GM12878 (cell line): ENCODE results near the gene TMEM214. TPM values are rescaled to one million over a fixed set of nuclear protein-coding genes. Genes with fewer than 3 reads are reported as not detected.

Experiments used
- BACH1 ChIP-seq: fragments of 450-650 bp; IDR thresholded peaks from 2 replicates; pipeline ENCODE4 v1.6.1; 2017; ENCODE audit warnings: mild to moderate bottlenecking, borderline replicate concordance
- CBX5 ChIP-seq: sonication (generic); IDR thresholded peaks from 2 replicates; pipeline ENCODE4 v1.6.1; 2016; ENCODE audit warnings: low read depth, moderate library complexity, mild to moderate bottlenecking, inconsistent platforms
- CHD4 ChIP-seq: fragments of 200-600 bp; sonication (generic); IDR thresholded peaks from 2 replicates; pipeline ENCODE4 v1.6.1; 2016; ENCODE audit warnings: mild to moderate bottlenecking
- ESRRA ChIP-seq: IDR thresholded peaks from 2 replicates; pipeline ENCODE4 v1.6.1; 2012; ENCODE audit warnings: mild to moderate bottlenecking, low read length, improper control_type of control experiment
- ETV6 ChIP-seq, 2 experiments: fragments of 450-650 bp in 1 of 2; IDR thresholded peaks in 1 of 2; conservative IDR thresholded peaks in 1 of 2; 2 replicates each; pipeline ENCODE4 v1.6.1; 2014; ENCODE audit warnings: antibody characterized with exemption in 1 of 2, borderline replicate concordance in 1 of 2, low read depth in 1 of 2, mild to moderate bottlenecking in 1 of 2, moderate library complexity in 1 of 2
- FOXK2 ChIP-seq: fragments of 450-650 bp; IDR thresholded peaks from 2 replicates; pipeline ENCODE4 v1.6.1; 2017; ENCODE audit warnings: mild to moderate bottlenecking, moderate library complexity
- HDAC6 ChIP-seq: fragments of 200-600 bp; sonication (generic); IDR thresholded peaks from one replicate; pipeline ENCODE4 v1.8.0; 2017; ENCODE audit warnings: antibody characterized with exemption; ENCODE audit not compliant: unreplicated experiment
- IKZF2 ChIP-seq, 2 experiments: fragments of 450-650 bp; IDR thresholded peaks; 2 replicates each; pipeline ENCODE4 v1.6.1; 2017; ENCODE audit warnings: mild to moderate bottlenecking in 2 of 2, moderate library complexity in 2 of 2
- KAT2A ChIP-seq: conservative IDR thresholded peaks from 2 replicates; pipeline ENCODE4 v1.6.1; 2011; ENCODE audit warnings: low read depth, low read length; ENCODE audit not compliant: control insufficient read depth
- MYB ChIP-seq: fragments of 150-350 bp; IDR thresholded peaks from 2 replicates; pipeline ENCODE4 v1.6.1; 2014; ENCODE audit warnings: mild to moderate bottlenecking, low read depth, low read length, borderline replicate concordance
- MYC ChIP-seq: IDR thresholded peaks from 2 replicates; pipeline ENCODE4 v1.6.1; 2011; ENCODE audit warnings: mild to moderate bottlenecking, low read length, moderate library complexity, inconsistent platforms; ENCODE audit not compliant: insufficient read depth, insufficient replicate concordance, insufficient read length, severe bottlenecking
- NR2F1 ChIP-seq: fragments of 450-650 bp; conservative IDR thresholded peaks from 2 replicates; pipeline ENCODE4 v1.6.1; 2017; ENCODE audit warnings: mild to moderate bottlenecking
- RAD51 ChIP-seq: fragments of 450-650 bp; IDR thresholded peaks from 2 replicates; pipeline ENCODE4 v1.6.1; 2016; ENCODE audit warnings: moderate library complexity, mild to moderate bottlenecking, inconsistent platforms
- SMC3 ChIP-seq: IDR thresholded peaks from 2 replicates; pipeline ENCODE4 v1.6.1; 2011; ENCODE audit warnings: low read length, improper control_type of control experiment, borderline replicate concordance
- TCF3 ChIP-seq: IDR thresholded peaks from 2 replicates; pipeline ENCODE4 v1.6.1; 2012; ENCODE audit warnings: low read depth, mild to moderate bottlenecking, low read length, borderline replicate concordance; ENCODE audit not compliant: insufficient read depth
- ZNF274 ChIP-seq: IDR thresholded peaks from one replicate; pipeline ENCODE4 v1.8.0; 2011; ENCODE audit not compliant: insufficient read length, insufficient read depth
- ZNF622 ChIP-seq: fragments of 450-650 bp; IDR thresholded peaks from 2 replicates; pipeline ENCODE4 v1.6.1; 2017; ENCODE audit warnings: mild to moderate bottlenecking, inconsistent platforms
- polyA plus RNA-seq, 11 experiments: library from polyadenylated mRNA; depleted of rRNA in 4 of 11; unstranded in 6 of 11; stranded (reverse) in 5 of 11; fragments of >200 nt; fragmentation: Nextera tagmentation in 4 of 11; fragmentation: Illumina TruSeq in 1 of 11; extraction: Ambion mirVana in 4 of 11; extraction: Trizol in 1 of 11; gene quantifications; 1 replicate in 1 of 11; 2 replicates in 10 of 11; pipeline versions ENCODE4 v1.2.1 to v1.2.3, GENCODE V29; 2011 to 2016; ENCODE audit warnings: inconsistent platforms in 2 of 11, missing spikeins in 2 of 11, low read depth in 1 of 11
- total RNA-seq, 4 experiments: library from RNA; depleted of rRNA in 3 of 4; stranded (reverse); fragments of >200 nt in 3 of 4; fragmentation: Illumina TruSeq in 1 of 4; extraction: Trizol in 1 of 4; gene quantifications; 2 replicates each; pipeline versions ENCODE4 v1.2.1 to v1.2.3, GENCODE V29; 2013 to 2021
- TF ChIP-seq, protein P1 (sequence below): fragments of 150-350 bp; IDR thresholded peaks from 2 replicates; pipeline ENCODE4 v1.6.1; 2016; ENCODE audit warnings: low read depth, low read length
- TF ChIP-seq, protein P2 (sequence below): IDR thresholded peaks from 2 replicates; pipeline ENCODE4 v1.6.1; 2011; ENCODE audit warnings: low read depth, mild to moderate bottlenecking, low read length, moderate library complexity, borderline replicate concordance; ENCODE audit errors: extremely low read depth
- TF ChIP-seq, protein P3 (sequence below): fragments of 450-650 bp; formaldehyde crosslinking; IDR thresholded peaks from 2 replicates; pipeline ENCODE4 v1.4.0; 2022; ENCODE audit warnings: mild to moderate bottlenecking, moderate library complexity
- TF ChIP-seq, protein P4 (sequence below): fragments of 450-650 bp; IDR thresholded peaks from 2 replicates; pipeline ENCODE4 v1.6.1; 2017; ENCODE audit warnings: mild to moderate bottlenecking

The TMEM214 gene
- total and polyA plus RNA-seq, 10 of the 15 experiments (the other 5 are each of a cell fraction or from before 2014, with no cell fraction given): 10.4 to 79.2 (median 45.0) TPM

DNA sequence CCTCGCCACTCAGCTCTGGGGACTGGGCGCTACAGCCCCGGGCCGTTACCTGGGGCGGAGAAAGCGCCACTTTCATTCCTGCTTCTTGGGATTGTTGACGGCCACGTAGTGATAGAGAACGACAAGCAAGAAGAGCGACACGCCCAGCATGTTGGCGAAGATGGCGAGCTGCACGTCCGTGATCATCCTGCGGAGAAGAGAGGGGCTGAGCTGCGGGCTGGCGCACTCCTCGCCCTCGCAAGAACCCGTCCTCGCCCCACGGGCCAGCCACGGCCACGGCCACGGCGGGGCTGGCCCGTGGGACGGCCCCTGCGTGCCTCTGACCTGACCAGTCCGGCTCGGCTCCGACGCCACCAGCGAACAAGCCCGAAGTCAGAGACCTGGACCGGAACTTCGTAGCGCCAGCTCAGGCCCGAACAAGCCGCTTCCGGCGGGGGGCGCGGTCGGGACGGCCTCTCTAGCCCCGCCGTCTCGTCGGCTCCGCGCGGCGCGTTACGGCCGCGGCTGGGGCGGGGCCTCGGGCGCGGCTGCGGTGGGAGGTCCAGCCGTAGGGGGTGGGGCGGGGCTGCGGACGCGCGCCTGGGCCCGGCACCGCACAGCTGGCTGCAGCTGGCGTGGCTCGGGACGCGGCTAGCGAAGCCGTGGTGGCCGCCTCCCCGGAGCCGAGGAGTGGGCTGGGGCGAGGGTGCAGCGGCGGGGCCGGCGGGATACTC, 38.7 kb downstream of the TMEM214 start, which contains the start of gene OST4 (continued):
- no peak for TF ChIP-seq ETV6 (conservative IDR thresholded peaks at IDR 0.05 in 1 of 2, IDR thresholded peaks at IDR 0.05 in 1 of 2; ENCODE audit: borderline replicate concordance in 1 of 2, low read depth in 1 of 2)
- TF ChIP-seq SMC3: no peak
- TF ChIP-seq MYC: no peak
- no peak for TF ChIP-seq MYB
- TF ChIP-seq TCF3: peak; percentile 100
- no peak for TF ChIP-seq ESRRA
- peak; percentile 68 for TF ChIP-seq NR2F1
- TF ChIP-seq KAT2A: no peak
- TF ChIP-seq, protein P1, sequence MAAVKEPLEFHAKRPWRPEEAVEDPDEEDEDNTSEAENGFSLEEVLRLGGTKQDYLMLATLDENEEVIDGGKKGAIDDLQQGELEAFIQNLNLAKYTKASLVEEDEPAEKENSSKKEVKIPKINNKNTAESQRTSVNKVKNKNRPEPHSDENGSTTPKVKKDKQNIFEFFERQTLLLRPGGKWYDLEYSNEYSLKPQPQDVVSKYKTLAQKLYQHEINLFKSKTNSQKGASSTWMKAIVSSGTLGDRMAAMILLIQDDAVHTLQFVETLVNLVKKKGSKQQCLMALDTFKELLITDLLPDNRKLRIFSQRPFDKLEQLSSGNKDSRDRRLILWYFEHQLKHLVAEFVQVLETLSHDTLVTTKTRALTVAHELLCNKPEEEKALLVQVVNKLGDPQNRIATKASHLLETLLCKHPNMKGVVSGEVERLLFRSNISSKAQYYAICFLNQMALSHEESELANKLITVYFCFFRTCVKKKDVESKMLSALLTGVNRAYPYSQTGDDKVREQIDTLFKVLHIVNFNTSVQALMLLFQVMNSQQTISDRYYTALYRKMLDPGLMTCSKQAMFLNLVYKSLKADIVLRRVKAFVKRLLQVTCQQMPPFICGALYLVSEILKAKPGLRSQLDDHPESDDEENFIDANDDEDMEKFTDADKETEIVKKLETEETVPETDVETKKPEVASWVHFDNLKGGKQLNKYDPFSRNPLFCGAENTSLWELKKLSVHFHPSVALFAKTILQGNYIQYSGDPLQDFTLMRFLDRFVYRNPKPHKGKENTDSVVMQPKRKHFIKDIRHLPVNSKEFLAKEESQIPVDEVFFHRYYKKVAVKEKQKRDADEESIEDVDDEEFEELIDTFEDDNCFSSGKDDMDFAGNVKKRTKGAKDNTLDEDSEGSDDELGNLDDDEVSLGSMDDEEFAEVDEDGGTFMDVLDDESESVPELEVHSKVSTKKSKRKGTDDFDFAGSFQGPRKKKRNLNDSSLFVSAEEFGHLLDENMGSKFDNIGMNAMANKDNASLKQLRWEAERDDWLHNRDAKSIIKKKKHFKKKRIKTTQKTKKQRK: no peak
- TF ChIP-seq RAD51: no peak
- no peak for TF ChIP-seq ZNF622
- no peak for TF ChIP-seq IKZF2 (IDR thresholded peaks at IDR 0.05)
- TF ChIP-seq, protein P2, sequence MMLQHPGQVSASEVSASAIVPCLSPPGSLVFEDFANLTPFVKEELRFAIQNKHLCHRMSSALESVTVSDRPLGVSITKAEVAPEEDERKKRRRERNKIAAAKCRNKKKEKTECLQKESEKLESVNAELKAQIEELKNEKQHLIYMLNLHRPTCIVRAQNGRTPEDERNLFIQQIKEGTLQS: no peak
- TF ChIP-seq HDAC6: no peak
- TF ChIP-seq ZNF274: no peak
- peak; percentile 61 for TF ChIP-seq BACH1
- TF ChIP-seq FOXK2: no peak
- no peak for TF ChIP-seq CBX5
- TF ChIP-seq, protein P3, sequence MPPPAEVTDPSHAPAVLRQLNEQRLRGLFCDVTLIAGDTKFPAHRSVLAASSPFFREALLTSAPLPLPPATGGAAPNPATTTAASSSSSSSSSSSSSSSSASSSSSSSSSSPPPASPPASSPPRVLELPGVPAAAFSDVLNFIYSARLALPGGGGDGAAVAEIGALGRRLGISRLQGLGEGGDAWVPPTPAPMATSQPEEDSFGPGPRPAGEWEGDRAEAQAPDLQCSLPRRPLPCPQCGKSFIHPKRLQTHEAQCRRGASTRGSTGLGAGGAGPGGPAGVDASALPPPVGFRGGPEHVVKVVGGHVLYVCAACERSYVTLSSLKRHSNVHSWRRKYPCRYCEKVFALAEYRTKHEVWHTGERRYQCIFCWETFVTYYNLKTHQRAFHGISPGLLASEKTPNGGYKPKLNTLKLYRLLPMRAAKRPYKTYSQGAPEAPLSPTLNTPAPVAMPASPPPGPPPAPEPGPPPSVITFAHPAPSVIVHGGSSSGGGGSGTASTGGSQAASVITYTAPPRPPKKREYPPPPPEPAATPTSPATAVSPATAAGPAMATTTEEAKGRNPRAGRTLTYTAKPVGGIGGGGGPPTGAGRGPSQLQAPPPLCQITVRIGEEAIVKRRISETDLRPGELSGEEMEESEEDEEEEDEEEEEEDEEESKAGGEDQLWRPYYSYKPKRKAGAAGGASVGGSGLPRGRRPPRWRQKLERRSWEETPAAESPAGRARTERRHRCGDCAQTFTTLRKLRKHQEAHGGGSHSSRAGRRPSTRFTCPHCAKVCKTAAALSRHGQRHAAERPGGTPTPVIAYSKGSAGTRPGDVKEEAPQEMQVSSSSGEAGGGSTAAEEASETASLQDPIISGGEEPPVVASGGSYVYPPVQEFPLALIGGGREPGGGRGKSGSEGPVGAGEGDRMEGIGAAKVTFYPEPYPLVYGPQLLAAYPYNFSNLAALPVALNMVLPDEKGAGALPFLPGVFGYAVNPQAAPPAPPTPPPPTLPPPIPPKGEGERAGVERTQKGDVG (CRISPR knock-in tag): no peak
- TF ChIP-seq, protein P4, sequence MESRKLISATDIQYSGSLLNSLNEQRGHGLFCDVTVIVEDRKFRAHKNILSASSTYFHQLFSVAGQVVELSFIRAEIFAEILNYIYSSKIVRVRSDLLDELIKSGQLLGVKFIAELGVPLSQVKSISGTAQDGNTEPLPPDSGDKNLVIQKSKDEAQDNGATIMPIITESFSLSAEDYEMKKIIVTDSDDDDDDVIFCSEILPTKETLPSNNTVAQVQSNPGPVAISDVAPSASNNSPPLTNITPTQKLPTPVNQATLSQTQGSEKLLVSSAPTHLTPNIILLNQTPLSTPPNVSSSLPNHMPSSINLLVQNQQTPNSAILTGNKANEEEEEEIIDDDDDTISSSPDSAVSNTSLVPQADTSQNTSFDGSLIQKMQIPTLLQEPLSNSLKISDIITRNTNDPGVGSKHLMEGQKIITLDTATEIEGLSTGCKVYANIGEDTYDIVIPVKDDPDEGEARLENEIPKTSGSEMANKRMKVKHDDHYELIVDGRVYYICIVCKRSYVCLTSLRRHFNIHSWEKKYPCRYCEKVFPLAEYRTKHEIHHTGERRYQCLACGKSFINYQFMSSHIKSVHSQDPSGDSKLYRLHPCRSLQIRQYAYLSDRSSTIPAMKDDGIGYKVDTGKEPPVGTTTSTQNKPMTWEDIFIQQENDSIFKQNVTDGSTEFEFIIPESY: no peak
- no peak for TF ChIP-seq CHD4
